Spinal cord (tissue), 10 donors: ENCODE results near the gene STAT1. TPM values are rescaled to one million over a fixed set of nuclear protein-coding genes. Genes with fewer than 3 reads are reported as not detected.

ENCODE experiments used
- DNase-seq, 6 donors: peaks; one replicate each; pipeline versions ENCODE4 v3.0.0 to v3.0.0-alpha.2; 2013 to 2015; ENCODE audit warnings: low spot score in 6 of 6, low read depth in 4 of 6
- H3K27ac ChIP-seq: one replicate; pipeline ENCODE4 v1.5.1; 2013; ENCODE audit warnings: low read depth, low read length, control low read depth
- H3K27me3 ChIP-seq: one replicate; pipeline ENCODE4 v1.6.1; 2013; ENCODE audit warnings: low read length; ENCODE audit not compliant: control insufficient read depth, insufficient read depth
- H3K36me3 ChIP-seq: one replicate; pipeline ENCODE4 v1.6.1; 2013; ENCODE audit warnings: low read length; ENCODE audit not compliant: control insufficient read depth, insufficient read depth
- H3K4me1 ChIP-seq: one replicate; pipeline ENCODE4 v1.6.1; 2013; ENCODE audit warnings: low read length; ENCODE audit not compliant: control insufficient read depth, insufficient read depth
- H3K4me3 ChIP-seq: one replicate; pipeline ENCODE4 v1.5.1; 2013; ENCODE audit warnings: low read depth, low read length, control low read depth
- H3K9me3 ChIP-seq: one replicate; pipeline ENCODE4 v1.6.1; 2013; ENCODE audit warnings: low read length; ENCODE audit not compliant: control insufficient read depth, insufficient read depth
- WGBS: methylation state at CpG from one replicate; pipeline ENCODE4 v1.1.5; 2013; ENCODE audit warnings: missing lambda C conversion rate; ENCODE audit not compliant: insufficient coverage; 5-methylcytosine and 5-hydroxymethylcytosine counted together
- long read RNA-seq, 4 donors: transcript quantifications; one replicate each; lab custom pipeline, GENCODE V29; 2026
- polyA plus RNA-seq, 2 donors: library from polyadenylated mRNA; unstranded; fragments of 120-200 nt; gene quantifications; one replicate each; pipeline ENCODE4 v1.2.1, GENCODE V29; 2013; ENCODE audit not compliant: insufficient read length in 2 of 2
- total RNA-seq, 2 donors: library from RNA; depleted of rRNA in 1 of 2; stranded (reverse); fragments of 120-200 nt in 1 of 2; fragments of >200 nt in 1 of 2; gene quantifications; one replicate each; pipeline versions ENCODE4 v1.2.3 to v1.2.4, GENCODE V29; 2013 to 2014
- donor health status: healthy.

The STAT1 gene
- 10 to 100 TPM; 44.1 to 67.5 TPM for total RNA-seq
- polyA plus RNA-seq, result 10 to 100 TPM; 43.4 to 54.5 TPM
- long read RNA-seq, donor 1, full-length matches to known transcripts, result 11 of 11 reads
- long read RNA-seq, donor 1, partial matches to known transcripts, result 0 of 11 reads
- long read RNA-seq, donor 1, other reads (novel, unspliced or antisense), result 0 of 11 reads
- long read RNA-seq, donor 2, full-length matches to known transcripts, result 4 of 4 reads
- long read RNA-seq, donor 2, partial matches to known transcripts, result 0 of 4 reads
- long read RNA-seq, donor 2, other reads (novel, unspliced or antisense), result 0 of 4 reads
- long read RNA-seq, donor 3, full-length matches to known transcripts, result 1 of 1 reads
- long read RNA-seq, donor 3, partial matches to known transcripts, result 0 of 1 reads
- long read RNA-seq, donor 3, other reads (novel, unspliced or antisense), result 0 of 1 reads
- long read RNA-seq, donor 4, full-length matches to known transcripts, result 8 of 8 reads
- long read RNA-seq, donor 4, partial matches to known transcripts, result 0 of 8 reads
- long read RNA-seq, donor 4, other reads (novel, unspliced or antisense), result 0 of 8 reads

GRCh38 chr2:191013932-191014652 is at the start of gene STAT1:
STAT1 (minus strand) TSS chr2:191014171; CDS start chr2:191010003, 4,168 bp downstream.
- under 1% methylated on average over 68 of the region's 68 CpGs for WGBS
- no peaks in the 10 kb centered on the region for H3K27me3 ChIP-seq
- DNase-seq, result peak; percentile 79 to 98 (median 88)
- peak within 1 kb of the TSS; percentile 86 for H3K27ac ChIP-seq
- peaks cover 15% of the 10 kb centered on the region for H3K4me1 ChIP-seq
- H3K36me3 ChIP-seq, result no peaks in the 10 kb centered on the region
- no peaks in the 10 kb centered on the region for H3K9me3 ChIP-seq
- H3K4me3 ChIP-seq, result peak within 1 kb of the TSS; percentile 57

- no peak overlapping the region for H3K27ac ChIP-seq
- H3K27me3 ChIP-seq, result no peaks in the 10 kb centered on the region
- H3K36me3 ChIP-seq, result no peaks in the 10 kb centered on the region
- H3K4me1 ChIP-seq, result no peaks in the 10 kb centered on the region
- no CpG with 5 or more reads among the region's 1 CpG for WGBS
- no peak overlapping the region for H3K4me3 ChIP-seq
- H3K9me3 ChIP-seq, result no peaks in the 10 kb centered on the region
- DNase-seq, result no peak
These were observed 49.6 kb upstream of the STAT1 start for GRCh38 chr2:191063584-191063983.

GRCh38 chr2:191061381-191061980 is 47.5 kb upstream of the STAT1 start:
- H3K4me3 ChIP-seq, result no peak overlapping the region
- H3K9me3 ChIP-seq, result no peaks in the 10 kb centered on the region
- H3K27me3 ChIP-seq, result no peaks in the 10 kb centered on the region
- H3K27ac ChIP-seq, result no peak overlapping the region
- DNase-seq, result no peak
- H3K4me1 ChIP-seq, result no peaks in the 10 kb centered on the region
- no peaks in the 10 kb centered on the region for H3K36me3 ChIP-seq
- WGBS, result no CpG with 5 or more reads among the region's 4 CpGs

GRCh38 chr2:191059308-191059707 is 45.3 kb upstream of the STAT1 start:
- no peaks in the 10 kb centered on the region for H3K9me3 ChIP-seq
- H3K4me3 ChIP-seq, result no peak overlapping the region
- H3K4me1 ChIP-seq, result no peaks in the 10 kb centered on the region
- no peaks in the 10 kb centered on the region for H3K27me3 ChIP-seq
- H3K36me3 ChIP-seq, result no peaks in the 10 kb centered on the region
- H3K27ac ChIP-seq, result no peak overlapping the region
- WGBS, result 92% methylated on average over 3 of the region's 3 CpGs
- DNase-seq, result no peak

GRCh38 chr2:191056228-191056627 is 42.3 kb upstream of the STAT1 start:
- Histone ChIP-seq H3K27ac (no peak overlapping the region), H3K4me3 (no peak overlapping the region), H3K27me3 (no peaks in the 10 kb centered on the region), H3K4me1 (no peaks in the 10 kb centered on the region), H3K9me3 (no peaks in the 10 kb centered on the region), H3K36me3 (no peaks in the 10 kb centered on the region)
- DNase-seq, result no peak
- WGBS, result 86% methylated on average over 1 of the region's 2 CpGs

- no peak for DNase-seq
- no peaks in the 10 kb centered on the region for H3K36me3 ChIP-seq
- WGBS, result 75% methylated on average over 2 of the region's 6 CpGs
These were observed 39.3 kb upstream of the STAT1 start for GRCh38 chr2:191053256-191053655.

GRCh38 chr2:191051825-191052778 is 38.1 kb upstream of the STAT1 start:
- 73% methylated on average over 4 of the region's 10 CpGs for WGBS
- Histone ChIP-seq H3K27ac (no peak overlapping the region), H3K4me3 (no peak overlapping the region), H3K36me3 (no peaks in the 10 kb centered on the region), H3K9me3 (no peaks in the 10 kb centered on the region), H3K27me3 (no peaks in the 10 kb centered on the region), H3K4me1 (no peaks in the 10 kb centered on the region)
- peak in 5 of 6 donors; percentile 20 to 92 (median 53) for DNase-seq

More at GRCh38 chr2:191053256-191053655, 39.3 kb upstream of the STAT1 start:
- Histone ChIP-seq H3K4me3 (no peak overlapping the region), H3K9me3 (no peaks in the 10 kb centered on the region), H3K4me1 (no peaks in the 10 kb centered on the region), H3K27me3 (no peaks in the 10 kb centered on the region), H3K27ac (no peak overlapping the region)

- H3K27ac ChIP-seq, result no peak overlapping the region
- no peak overlapping the region for H3K4me3 ChIP-seq
- no peaks in the 10 kb centered on the region for H3K9me3 ChIP-seq
- H3K4me1 ChIP-seq, result no peaks in the 10 kb centered on the region
- WGBS, result 100% methylated on average over 1 of the region's 3 CpGs
- no peaks in the 10 kb centered on the region for H3K27me3 ChIP-seq
- no peaks in the 10 kb centered on the region for H3K36me3 ChIP-seq
- no peak for DNase-seq
These were observed 37.2 kb upstream of the STAT1 start for GRCh38 chr2:191051177-191051576.

GRCh38 chr2:191050640-191050987 is 36.6 kb upstream of the STAT1 start:
- DNase-seq, result no peak
- Histone ChIP-seq H3K4me1 (no peaks in the 10 kb centered on the region), H3K36me3 (no peaks in the 10 kb centered on the region), H3K27ac (no peak overlapping the region), H3K9me3 (no peaks in the 10 kb centered on the region), H3K4me3 (no peak overlapping the region), H3K27me3 (no peaks in the 10 kb centered on the region)
- no CpG with 5 or more reads among the region's 1 CpG for WGBS
